ENCODE measurements around the gene SZRD1. TPM values are rescaled to one million over a fixed set of nuclear protein-coding genes. Genes with fewer than 3 reads are reported as not detected.

The SZRD1 gene
- total and polyA plus RNA-seq, 2 donors (not counting 1 experiment from before 2014, with no cell fraction given), result 30.1 to 95.1 TPM

GRCh38 chr1:16418823-16419425, 51.9 kb downstream of the SZRD1 start:
- Histone ChIP-seq H3K79me2 (ENCODE audit: control insufficient read depth, insufficient read depth, low read length) (no peaks in the 10 kb centered on the region), H3K27ac (ENCODE audit: insufficient read depth, low read length) (no peak overlapping the region), H3K4me3 (replicated peaks in 1 of 4; ENCODE audit: control extremely low read depth in 1 of 4, insufficient read depth in 1 of 4, low read depth in 3 of 4, low read length in 4 of 4) (no peak overlapping the region), H3K27me3 (ENCODE audit: control insufficient read depth, insufficient read depth, low read length) (no peaks in the 10 kb centered on the region), H2AFZ (ENCODE audit: low read length) (no peak overlapping the region), H3K9ac (ENCODE audit: insufficient read depth, low read length) (no peak overlapping the region), H3K9me3 (ENCODE audit: control insufficient read depth, insufficient read depth, low read depth, low read length) (no peaks in the 10 kb centered on the region), H3K4me2 (ENCODE audit: extremely low read depth, insufficient read depth, low read length) (no peak overlapping the region), H3K36me3 (ENCODE audit: control insufficient read depth, insufficient read depth, low read length) (no peaks in the 10 kb centered on the region), H3K4me1 (ENCODE audit: control insufficient read depth, extremely low read depth, insufficient read depth, low read length) (no peaks in the 10 kb centered on the region), H4K20me1 (ENCODE audit: control insufficient read depth, extremely low read depth, insufficient read depth, low read length) (no peaks in the 10 kb centered on the region)
- DNase-seq (ENCODE audit: low read depth in 2 of 2), result peak in 1 of 2 donors; percentile 17
- TF ChIP-seq EZH2 (IDR thresholded peaks at IDR 0.05; ENCODE audit: low read length, missing control alignments), result no peak
- TF ChIP-seq, protein P1, sequence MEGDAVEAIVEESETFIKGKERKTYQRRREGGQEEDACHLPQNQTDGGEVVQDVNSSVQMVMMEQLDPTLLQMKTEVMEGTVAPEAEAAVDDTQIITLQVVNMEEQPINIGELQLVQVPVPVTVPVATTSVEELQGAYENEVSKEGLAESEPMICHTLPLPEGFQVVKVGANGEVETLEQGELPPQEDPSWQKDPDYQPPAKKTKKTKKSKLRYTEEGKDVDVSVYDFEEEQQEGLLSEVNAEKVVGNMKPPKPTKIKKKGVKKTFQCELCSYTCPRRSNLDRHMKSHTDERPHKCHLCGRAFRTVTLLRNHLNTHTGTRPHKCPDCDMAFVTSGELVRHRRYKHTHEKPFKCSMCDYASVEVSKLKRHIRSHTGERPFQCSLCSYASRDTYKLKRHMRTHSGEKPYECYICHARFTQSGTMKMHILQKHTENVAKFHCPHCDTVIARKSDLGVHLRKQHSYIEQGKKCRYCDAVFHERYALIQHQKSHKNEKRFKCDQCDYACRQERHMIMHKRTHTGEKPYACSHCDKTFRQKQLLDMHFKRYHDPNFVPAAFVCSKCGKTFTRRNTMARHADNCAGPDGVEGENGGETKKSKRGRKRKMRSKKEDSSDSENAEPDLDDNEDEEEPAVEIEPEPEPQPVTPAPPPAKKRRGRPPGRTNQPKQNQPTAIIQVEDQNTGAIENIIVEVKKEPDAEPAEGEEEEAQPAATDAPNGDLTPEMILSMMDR (conservative IDR thresholded peaks at IDR 0.05 in 1 of 2, IDR thresholded peaks at IDR 0.05 in 1 of 2; ENCODE audit: low read depth in 1 of 2, low read length in 2 of 2), result no peak

GRCh38 chr1:16420424-16421118, 53.5 kb downstream of the SZRD1 start:
- no peak for TF ChIP-seq EZH2 (IDR thresholded peaks at IDR 0.05; ENCODE audit: low read length, missing control alignments)
- TF ChIP-seq, protein P1 (conservative IDR thresholded peaks at IDR 0.05 in 1 of 2, IDR thresholded peaks at IDR 0.05 in 1 of 2; ENCODE audit: low read depth in 1 of 2, low read length in 2 of 2), result no peak
- Histone ChIP-seq H3K4me3 (replicated peaks in 1 of 4; ENCODE audit: control extremely low read depth in 1 of 4, insufficient read depth in 1 of 4, low read depth in 3 of 4, low read length in 4 of 4) (no peak overlapping the region), H3K36me3 (ENCODE audit: control insufficient read depth, insufficient read depth, low read length) (no peaks in the 10 kb centered on the region)

GRCh38 chr1:16421201-16421600, 54.2 kb downstream of the SZRD1 start:
- Histone ChIP-seq H3K9me3 (ENCODE audit: control insufficient read depth, insufficient read depth, low read depth, low read length) (no peaks in the 10 kb centered on the region), H3K27ac (ENCODE audit: insufficient read depth, low read length) (no peak overlapping the region), H3K4me3 (replicated peaks in 1 of 4; ENCODE audit: control extremely low read depth in 1 of 4, insufficient read depth in 1 of 4, low read depth in 3 of 4, low read length in 4 of 4) (no peak overlapping the region), H3K4me2 (ENCODE audit: extremely low read depth, insufficient read depth, low read length) (no peak overlapping the region), H2AFZ (ENCODE audit: low read length) (no peak overlapping the region), H4K20me1 (ENCODE audit: control insufficient read depth, extremely low read depth, insufficient read depth, low read length) (no peaks in the 10 kb centered on the region), H3K36me3 (ENCODE audit: control insufficient read depth, insufficient read depth, low read length) (no peaks in the 10 kb centered on the region), H3K9ac (ENCODE audit: insufficient read depth, low read length) (no peak overlapping the region), H3K4me1 (ENCODE audit: control insufficient read depth, extremely low read depth, insufficient read depth, low read length) (no peaks in the 10 kb centered on the region), H3K79me2 (ENCODE audit: control insufficient read depth, insufficient read depth, low read length) (no peaks in the 10 kb centered on the region), H3K27me3 (ENCODE audit: control insufficient read depth, insufficient read depth, low read length) (no peaks in the 10 kb centered on the region)
- no peak for TF ChIP-seq EZH2 (IDR thresholded peaks at IDR 0.05; ENCODE audit: low read length, missing control alignments)
- TF ChIP-seq, protein P1 (conservative IDR thresholded peaks at IDR 0.05 in 1 of 2, IDR thresholded peaks at IDR 0.05 in 1 of 2; ENCODE audit: low read depth in 1 of 2, low read length in 2 of 2), result no peak
- DNase-seq (ENCODE audit: low read depth in 2 of 2), result no peak

More at GRCh38 chr1:16420424-16421118, 53.5 kb downstream of the SZRD1 start:
- Histone ChIP-seq H3K27me3 (ENCODE audit: control insufficient read depth, insufficient read depth, low read length) (no peaks in the 10 kb centered on the region), H3K9ac (ENCODE audit: insufficient read depth, low read length) (no peak overlapping the region), H3K27ac (ENCODE audit: insufficient read depth, low read length) (no peak overlapping the region), H3K4me2 (ENCODE audit: extremely low read depth, insufficient read depth, low read length) (no peak overlapping the region), H3K9me3 (ENCODE audit: control insufficient read depth, insufficient read depth, low read depth, low read length) (no peaks in the 10 kb centered on the region), H3K79me2 (ENCODE audit: control insufficient read depth, insufficient read depth, low read length) (no peaks in the 10 kb centered on the region), H4K20me1 (ENCODE audit: control insufficient read depth, extremely low read depth, insufficient read depth, low read length) (no peaks in the 10 kb centered on the region), H2AFZ (ENCODE audit: low read length) (no peak overlapping the region), H3K4me1 (ENCODE audit: control insufficient read depth, extremely low read depth, insufficient read depth, low read length) (no peaks in the 10 kb centered on the region)
- DNase-seq (ENCODE audit: low read depth in 2 of 2), result no peak

All from fibroblast of lung (primary cell).